NOMO-1 treated with DMSO at 0.1 percent for 48 hours (cell line): ENCODE measurements around the gene NALCN.

ENCODE experiments used
- DNase-seq: peaks from one replicate; lab custom pipeline; 2025; ENCODE audit not compliant: unreplicated experiment; lab: John Stamatoyannopoulos, UW

Gene NALCN

DNA sequence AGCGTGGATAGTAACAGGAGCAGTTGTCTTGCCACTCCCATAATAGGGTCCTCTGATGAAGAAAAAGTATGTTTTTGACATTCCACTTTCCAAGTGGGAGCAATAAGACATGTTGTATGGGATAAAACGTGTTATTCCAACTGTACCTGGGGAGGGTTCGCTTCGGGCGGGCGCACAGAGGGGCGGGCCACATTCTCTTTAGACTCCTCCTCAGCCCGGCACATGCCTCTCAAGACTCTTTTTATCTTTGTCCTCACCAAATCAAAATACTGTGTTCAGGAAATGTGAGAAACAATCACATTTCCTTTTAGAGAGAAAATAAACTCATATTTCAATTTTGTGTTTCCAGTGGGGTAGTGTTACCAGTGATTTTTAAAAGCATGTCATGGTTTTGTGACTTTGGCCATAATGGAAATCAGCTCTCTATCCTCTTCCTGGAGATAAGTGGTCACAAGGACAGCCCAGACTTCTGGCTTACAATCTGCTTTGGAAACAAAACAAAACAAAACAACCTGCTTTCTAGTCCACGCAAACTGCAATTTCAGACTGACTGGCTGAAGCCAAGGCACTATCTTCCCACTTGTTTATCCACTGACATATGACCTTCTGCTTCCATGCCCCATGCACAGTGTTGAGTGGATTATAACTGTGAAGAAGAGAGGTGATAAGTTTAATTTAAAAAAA lies 276.1 kb downstream of the NALCN start:
- no peak for DNase-seq

GRCh38 chr13:101139081-101139480 lies 277.2 kb downstream of the NALCN start:
- no peak for DNase-seq

GRCh38 chr13:101127741-101128353 lies 288.5 kb downstream of the NALCN start:
- no peak for DNase-seq

DNA sequence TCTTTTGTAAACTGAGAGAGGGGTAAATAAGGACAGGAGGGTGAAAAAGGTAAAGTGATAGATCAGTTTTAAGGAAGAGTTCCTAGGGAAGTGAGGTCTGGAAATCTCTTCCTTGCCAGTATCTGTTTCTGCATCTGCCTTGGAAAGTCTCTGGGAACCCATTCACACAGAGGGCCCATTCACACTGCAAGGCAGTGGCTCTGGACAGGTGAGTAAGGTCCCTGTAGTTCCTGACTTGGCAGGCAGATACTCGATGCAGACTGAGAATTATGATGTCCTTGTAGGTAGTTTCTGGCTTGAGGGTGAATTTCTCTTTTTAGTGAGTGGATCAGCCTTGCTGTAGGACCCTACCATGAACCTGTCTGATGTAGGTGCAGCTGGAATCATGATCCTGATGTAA lies 293.3 kb downstream of the NALCN start:
- no peak for DNase-seq

- no peak for DNase-seq
Observed at GRCh38 chr13:101121608-101122007, 294.7 kb downstream of the NALCN start.

- no peak for DNase-seq
Observed at GRCh38 chr13:101120007-101120406, 296.3 kb downstream of the NALCN start.

- no peak for DNase-seq
Observed at GRCh38 chr13:101116826-101117225, 299.5 kb downstream of the NALCN start.

GRCh38 chr13:101116341-101116740 lies 300.0 kb downstream of the NALCN start:
- no peak for DNase-seq

DNA sequence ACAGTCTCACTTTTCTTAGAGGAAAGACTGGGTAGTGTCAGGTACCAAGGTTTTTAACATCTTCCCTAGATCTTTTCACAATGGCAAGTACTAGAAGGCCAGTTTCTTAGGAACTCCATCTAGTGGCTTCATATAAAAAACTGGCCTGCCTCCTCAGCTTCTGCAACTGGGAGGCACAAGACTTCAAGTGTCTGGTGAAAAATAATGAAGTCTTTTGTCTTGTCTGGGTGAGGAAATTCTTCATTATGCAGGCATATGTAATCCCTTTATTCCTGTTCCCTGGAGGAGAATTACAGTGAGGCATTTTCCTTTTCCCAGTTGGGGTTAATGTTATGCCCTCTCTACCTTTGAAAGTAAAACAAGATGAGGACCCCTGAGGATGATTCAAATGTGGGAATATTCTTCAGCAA lies 300.5 kb downstream of the NALCN start:
- no peak for DNase-seq

DNA sequence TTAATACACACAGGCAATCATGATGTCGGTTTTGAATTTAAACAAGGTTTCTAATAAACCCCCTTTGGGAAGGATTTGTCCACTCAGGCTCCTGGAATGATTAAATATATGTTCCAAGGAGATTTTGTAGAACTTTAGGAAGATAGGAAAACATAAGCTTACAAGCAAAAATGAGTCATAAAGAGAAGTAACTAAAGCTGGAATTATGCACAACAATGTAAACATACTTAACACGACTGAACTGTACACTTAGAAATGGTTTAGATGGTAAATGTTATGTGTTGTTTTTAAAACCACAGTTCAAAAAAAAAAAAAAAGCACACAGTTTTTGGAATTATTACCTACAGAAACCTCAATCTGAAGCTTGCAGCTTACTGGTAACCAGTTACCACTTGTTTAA lies 304.4 kb downstream of the NALCN start:
- no peak for DNase-seq

DNA sequence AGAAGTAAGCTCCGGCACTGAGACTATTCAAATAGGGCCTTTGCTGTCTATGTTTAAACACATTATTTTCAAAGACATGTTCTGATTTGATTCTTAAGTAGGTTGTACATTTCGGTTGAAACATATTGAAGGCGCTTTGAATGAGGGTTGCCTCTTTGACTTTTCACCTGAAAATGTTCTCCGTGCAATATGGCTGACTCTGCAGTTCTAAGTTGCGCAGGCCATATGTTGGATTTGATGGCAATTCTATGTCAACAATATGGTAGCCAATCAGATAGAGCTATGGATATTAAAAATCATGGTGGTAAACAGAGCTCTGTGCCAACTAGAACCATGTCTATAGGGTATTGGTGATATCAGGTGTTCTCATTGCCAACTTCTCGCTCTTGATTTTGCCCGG lies 307.3 kb downstream of the NALCN start:
- no peak for DNase-seq

DNA sequence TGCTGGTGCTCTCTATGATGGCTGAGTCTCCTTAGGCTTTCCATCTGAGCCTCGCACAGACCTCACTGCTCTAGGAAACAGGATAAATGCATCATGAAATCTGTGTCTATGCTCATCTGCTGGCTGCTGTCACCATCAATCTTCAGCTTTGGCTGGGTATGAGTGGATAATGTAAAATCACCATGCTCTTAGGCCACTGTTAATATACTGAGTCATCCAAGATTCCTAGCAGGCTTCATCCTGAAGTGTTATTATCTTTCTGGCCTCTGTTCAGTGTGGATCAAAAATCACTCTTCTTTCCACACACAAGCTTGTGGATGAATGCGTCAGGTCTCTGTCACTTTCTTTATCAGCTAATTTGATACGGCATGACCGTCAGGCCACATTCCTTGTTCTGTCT lies 317.4 kb downstream of the NALCN start:
- no peak for DNase-seq

- no peak for DNase-seq
Observed at GRCh38 chr13:101092985-101093384, 323.3 kb downstream of the NALCN start.

DNA sequence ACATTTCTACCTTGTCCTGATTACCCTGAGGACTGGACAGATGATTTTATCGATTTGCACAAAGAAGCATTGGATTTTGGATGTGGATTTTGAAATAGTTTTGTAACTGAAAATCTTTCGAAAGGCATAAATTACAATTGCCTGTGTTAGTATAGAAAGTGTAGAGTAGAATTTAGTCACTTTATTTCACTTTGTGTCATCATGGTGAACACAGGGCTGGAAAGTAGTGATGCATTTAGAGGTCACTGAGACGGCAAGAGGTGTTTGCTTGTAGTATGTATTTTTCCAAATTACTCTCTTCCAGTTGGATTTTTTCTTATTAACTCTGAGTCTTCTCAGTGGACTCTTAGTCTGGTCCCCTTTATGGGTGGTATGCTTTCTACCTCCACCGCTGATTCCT lies 326.0 kb downstream of the NALCN start:
- no peak for DNase-seq

- DNase-seq, result no peak
Observed at GRCh38 chr13:101085551-101085950, 330.8 kb downstream of the NALCN start.

DNA sequence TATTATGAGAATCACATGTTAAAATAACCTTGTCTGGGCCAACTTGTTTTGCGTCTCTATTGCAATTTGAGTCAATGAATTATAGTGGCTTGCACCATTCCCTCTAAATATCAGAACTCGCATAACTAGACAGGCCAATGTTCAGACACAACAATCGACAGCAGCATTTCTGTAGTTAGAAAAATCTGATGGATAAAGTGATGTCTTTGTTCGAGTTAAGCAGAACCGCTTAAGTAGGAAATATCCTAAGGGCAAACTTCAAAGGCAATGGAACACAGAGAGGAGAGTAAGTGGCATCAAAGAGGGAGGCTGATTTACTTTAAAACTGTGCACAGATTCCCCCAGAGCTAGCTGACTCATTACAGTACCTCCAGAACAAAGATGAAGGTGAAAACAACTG lies 333.9 kb downstream of the NALCN start:
- no peak for DNase-seq

DNA sequence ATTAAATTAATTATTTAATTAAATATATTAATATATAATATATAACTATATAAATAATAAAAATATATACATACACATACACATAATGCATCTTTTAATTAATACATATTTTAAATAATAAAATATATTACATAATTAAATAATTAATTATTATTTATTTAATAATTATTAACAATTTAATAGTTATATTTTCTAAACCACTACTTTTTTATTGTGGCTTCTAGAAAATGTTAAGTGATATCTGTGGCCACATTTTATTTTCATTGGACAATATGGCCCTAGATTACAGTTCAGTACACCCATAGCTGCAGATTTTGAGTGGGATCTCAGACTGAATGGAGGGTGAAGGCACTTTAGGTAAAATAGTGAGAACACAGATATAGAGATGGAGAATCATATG lies 335.7 kb downstream of the NALCN start:
- no peak for DNase-seq

DNA sequence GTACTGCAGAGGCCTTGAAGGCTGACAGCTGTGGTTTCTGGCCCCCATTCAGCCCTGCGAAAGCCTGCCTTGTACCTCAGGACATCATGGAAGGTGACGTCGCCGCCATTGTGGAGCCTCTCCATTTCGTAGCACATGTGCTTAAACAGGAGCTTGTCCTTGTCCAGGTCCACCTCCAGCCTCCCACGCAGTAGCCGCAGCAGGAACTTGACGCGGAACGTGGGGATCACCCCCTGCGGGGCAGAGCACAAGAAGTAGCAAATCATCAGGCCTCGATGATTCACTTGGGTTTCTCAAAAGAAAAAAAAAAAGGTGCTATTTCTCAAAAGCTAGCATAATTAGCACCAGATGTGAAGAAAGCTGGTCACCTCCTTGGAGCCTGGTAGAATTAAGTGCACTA lies 351.0 kb downstream of the NALCN start:
- DNase-seq, result no peak

DNA sequence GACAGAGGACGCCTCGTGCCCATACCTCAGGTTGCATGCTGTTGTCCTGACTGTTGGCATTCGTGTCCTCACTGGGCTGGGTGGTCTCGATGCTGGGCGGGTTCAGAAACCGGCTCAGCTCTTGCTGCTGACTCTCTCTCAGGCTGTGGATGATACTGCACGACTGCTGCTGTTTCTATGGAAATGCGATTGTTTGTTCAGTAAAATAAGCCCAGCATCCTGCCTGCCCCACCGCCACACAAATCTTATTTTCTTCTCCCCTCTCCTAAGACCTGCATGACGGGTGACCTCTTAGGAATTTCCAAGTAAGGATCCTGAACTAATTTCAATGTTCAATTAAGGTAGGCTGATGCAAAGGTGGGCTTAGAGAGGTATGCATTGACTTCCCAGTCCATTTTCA lies 356.5 kb downstream of the NALCN start:
- DNase-seq, result no peak

- no peak for DNase-seq
Observed at GRCh38 chr13:101058841-101059240, 357.5 kb downstream of the NALCN start.

DNA sequence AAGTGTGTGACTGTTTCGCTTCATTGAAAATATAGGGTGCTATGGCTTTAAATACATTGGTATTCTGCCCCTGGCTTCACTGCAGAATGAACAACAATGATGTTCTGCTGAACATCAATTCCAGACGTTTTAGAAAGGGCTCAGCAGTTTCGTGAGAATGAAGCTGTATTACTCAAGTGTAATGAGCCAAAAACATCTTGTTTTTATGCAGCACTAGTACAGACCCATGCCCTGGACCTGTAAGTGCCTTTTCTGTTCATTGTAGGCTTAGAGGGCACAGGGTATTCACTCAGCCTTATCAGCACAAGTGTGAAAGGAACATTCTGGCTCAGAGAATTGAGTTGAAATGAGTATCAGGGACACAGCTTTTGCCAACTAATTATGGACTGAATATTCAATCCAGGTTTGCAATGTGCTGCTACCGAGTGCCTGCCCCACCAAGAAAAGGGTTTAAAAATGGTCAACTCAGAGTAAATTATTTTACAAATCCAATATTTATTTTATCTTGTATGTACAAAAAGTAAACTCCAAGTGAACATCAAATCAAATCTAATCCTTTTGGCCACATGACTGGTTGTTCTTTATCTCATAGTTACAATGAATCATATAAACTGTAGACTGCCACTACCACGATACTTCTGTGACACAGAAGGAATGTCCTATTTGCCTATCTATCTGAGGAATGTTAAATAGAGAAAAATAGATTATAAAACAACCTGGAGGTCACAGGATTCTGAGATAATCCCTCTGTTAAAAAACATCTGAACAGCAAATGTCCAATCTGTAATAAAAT lies 362.8 kb downstream of the NALCN start:
- no peak for DNase-seq

DNA sequence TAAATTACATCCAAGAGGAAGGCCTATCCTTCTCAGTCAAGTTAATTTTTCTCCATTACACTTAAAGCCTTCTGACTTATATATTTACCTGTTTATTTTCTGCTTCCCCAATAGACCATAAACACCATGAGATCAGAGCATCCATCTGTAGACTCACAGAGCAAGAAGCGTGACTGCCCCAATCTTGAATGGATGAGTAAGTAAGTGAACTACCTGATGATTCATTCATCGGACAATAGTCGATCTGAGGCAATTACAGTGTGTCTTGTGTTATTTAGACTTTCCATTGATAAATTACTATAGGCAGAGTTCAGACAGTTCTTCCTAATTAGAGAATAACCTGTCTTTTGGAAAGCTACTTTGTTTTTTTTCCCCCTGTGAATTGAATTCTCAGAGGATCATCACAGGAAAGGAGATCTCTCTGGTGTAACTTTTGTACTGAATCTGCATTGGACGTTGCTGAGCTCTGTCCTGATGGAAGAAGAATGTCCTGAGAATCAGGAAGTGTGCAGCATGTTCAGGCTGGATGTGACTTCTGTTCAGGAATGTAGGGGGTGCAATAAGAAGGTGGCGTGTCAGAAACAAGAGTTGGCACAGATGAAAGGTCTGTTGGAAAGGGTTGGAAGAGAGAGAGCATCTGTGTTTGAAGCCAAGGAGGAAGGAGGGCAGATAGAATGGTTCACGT lies 367.0 kb downstream of the NALCN start:
- no peak for DNase-seq
